ENCODE results near the gene APPL1. TPM values are rescaled to one million over a fixed set of nuclear protein-coding genes. Genes with fewer than 3 reads are reported as not detected.

Gene APPL1
- total and polyA plus RNA-seq, 10 of the 15 experiments (the other 5 are each of a cell fraction or from before 2014, with no cell fraction given) = 15.0 to 77.6 (median 40.2) TPM

DNA sequence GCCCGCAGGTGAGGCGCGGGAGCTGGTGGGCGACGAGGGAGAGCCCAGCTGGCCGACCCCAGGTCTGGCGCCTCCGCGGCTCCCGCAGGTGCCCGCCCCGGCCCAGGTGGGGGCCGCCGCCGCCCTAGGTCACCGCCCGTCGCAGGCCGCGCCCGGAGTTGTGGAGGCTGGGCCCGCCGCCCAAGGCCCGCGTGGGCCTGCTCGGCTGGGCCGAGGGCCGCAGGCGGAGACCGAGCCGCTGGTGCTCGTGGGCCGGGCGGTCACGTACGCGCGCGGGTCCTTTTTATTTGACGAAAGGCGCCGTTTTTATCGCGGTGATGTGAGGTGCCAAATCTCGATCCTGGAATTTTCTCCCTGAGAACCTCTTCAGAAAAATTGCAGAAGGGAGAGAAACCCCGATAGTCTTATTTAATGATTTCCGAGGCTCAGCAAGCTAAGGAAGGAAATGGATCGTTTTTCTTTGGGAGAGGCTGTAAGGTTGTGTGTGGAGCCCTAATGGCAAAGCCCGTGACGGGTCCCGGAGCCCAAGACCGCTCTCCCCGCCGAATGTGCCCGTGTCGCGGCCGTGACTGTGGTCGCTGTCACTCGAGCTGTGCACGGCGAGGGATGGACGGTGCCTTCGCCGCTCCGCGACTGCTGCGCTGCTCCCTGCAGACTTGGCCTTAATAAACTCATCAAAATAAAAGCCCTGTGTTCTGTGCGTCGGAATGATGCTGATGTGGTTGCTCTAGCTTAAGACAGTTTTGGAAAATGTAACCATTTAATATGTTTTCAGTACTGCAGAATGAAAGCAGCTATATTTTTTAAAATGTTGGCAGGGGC lies 612 bp downstream of the APPL1 start (continued):
- TF ChIP-seq JUND (IDR thresholded peaks at IDR 0.05; ENCODE audit: low read depth, low read length) (no peak), CBX5 (IDR thresholded peaks at IDR 0.05; ENCODE audit: low read depth) (no peak), ZZZ3 (IDR thresholded peaks at IDR 0.05; ENCODE audit: control insufficient read depth, insufficient read length, low read depth) (no peak), ETV6 (conservative IDR thresholded peaks at IDR 0.05 in 1 of 2, IDR thresholded peaks at IDR 0.05 in 1 of 2; ENCODE audit: borderline replicate concordance in 1 of 2, low read depth in 1 of 2) (no peak; a peak in 1 of 4 replicates), FOXM1 (IDR thresholded peaks at IDR 0.05; ENCODE audit: low read depth, low read length) (no peak), MTA3 (IDR thresholded peaks at IDR 0.05; ENCODE audit: borderline replicate concordance, low read length) (no peak), WRNIP1 (IDR thresholded peaks at IDR 0.05; ENCODE audit: borderline replicate concordance, low read depth, low read length) (no peak), RBBP5 (conservative IDR thresholded peaks at IDR 0.05) (no peak), MYC (IDR thresholded peaks at IDR 0.05; ENCODE audit: insufficient read depth, insufficient read length, insufficient replicate concordance, low read length, severe bottlenecking) (no peak), GABPA (IDR thresholded peaks at IDR 0.05; ENCODE audit: low read depth) (no peak), ZNF24 (IDR thresholded peaks at IDR 0.05) (no peak), SMAD1 (IDR thresholded peaks at IDR 0.05; ENCODE audit: low read depth, partially characterized antibody) (no peak), SRF (IDR thresholded peaks at IDR 0.05; ENCODE audit: low read depth in 2 of 2, low read length in 2 of 2) (no peak), CREM (IDR thresholded peaks at IDR 0.05; ENCODE audit: low read depth) (no peak), RCOR1 (conservative IDR thresholded peaks at IDR 0.05; ENCODE audit: low read depth, low read length) (no peak), ASH2L (IDR thresholded peaks at IDR 0.05; ENCODE audit: borderline replicate concordance, low read depth) (no peak), CHD1 (IDR thresholded peaks at IDR 0.05; ENCODE audit: low read depth, low read length) (no peak), TBL1XR1 (IDR thresholded peaks at IDR 0.05; ENCODE audit: low read depth, low read length) (no peak)
- TF ChIP-seq, protein P1, sequence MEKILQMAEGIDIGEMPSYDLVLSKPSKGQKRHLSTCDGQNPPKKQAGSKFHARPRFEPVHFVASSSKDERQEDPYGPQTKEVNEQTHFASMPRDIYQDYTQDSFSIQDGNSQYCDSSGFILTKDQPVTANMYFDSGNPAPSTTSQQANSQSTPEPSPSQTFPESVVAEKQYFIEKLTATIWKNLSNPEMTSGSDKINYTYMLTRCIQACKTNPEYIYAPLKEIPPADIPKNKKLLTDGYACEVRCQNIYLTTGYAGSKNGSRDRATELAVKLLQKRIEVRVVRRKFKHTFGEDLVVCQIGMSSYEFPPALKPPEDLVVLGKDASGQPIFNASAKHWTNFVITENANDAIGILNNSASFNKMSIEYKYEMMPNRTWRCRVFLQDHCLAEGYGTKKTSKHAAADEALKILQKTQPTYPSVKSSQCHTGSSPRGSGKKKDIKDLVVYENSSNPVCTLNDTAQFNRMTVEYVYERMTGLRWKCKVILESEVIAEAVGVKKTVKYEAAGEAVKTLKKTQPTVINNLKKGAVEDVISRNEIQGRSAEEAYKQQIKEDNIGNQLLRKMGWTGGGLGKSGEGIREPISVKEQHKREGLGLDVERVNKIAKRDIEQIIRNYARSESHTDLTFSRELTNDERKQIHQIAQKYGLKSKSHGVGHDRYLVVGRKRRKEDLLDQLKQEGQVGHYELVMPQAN (conservative IDR thresholded peaks at IDR 0.05) = peak; percentile 77
- TF ChIP-seq, protein P2, sequence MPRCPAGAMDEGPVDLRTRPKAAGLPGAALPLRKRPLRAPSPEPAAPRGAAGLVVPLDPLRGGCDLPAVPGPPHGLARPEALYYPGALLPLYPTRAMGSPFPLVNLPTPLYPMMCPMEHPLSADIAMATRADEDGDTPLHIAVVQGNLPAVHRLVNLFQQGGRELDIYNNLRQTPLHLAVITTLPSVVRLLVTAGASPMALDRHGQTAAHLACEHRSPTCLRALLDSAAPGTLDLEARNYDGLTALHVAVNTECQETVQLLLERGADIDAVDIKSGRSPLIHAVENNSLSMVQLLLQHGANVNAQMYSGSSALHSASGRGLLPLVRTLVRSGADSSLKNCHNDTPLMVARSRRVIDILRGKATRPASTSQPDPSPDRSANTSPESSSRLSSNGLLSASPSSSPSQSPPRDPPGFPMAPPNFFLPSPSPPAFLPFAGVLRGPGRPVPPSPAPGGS (IDR thresholded peaks at IDR 0.05; ENCODE audit: borderline replicate concordance, insufficient read depth, low read depth, low read length, poor library complexity, severe bottlenecking) = no peak
- TF ChIP-seq, protein P3, sequence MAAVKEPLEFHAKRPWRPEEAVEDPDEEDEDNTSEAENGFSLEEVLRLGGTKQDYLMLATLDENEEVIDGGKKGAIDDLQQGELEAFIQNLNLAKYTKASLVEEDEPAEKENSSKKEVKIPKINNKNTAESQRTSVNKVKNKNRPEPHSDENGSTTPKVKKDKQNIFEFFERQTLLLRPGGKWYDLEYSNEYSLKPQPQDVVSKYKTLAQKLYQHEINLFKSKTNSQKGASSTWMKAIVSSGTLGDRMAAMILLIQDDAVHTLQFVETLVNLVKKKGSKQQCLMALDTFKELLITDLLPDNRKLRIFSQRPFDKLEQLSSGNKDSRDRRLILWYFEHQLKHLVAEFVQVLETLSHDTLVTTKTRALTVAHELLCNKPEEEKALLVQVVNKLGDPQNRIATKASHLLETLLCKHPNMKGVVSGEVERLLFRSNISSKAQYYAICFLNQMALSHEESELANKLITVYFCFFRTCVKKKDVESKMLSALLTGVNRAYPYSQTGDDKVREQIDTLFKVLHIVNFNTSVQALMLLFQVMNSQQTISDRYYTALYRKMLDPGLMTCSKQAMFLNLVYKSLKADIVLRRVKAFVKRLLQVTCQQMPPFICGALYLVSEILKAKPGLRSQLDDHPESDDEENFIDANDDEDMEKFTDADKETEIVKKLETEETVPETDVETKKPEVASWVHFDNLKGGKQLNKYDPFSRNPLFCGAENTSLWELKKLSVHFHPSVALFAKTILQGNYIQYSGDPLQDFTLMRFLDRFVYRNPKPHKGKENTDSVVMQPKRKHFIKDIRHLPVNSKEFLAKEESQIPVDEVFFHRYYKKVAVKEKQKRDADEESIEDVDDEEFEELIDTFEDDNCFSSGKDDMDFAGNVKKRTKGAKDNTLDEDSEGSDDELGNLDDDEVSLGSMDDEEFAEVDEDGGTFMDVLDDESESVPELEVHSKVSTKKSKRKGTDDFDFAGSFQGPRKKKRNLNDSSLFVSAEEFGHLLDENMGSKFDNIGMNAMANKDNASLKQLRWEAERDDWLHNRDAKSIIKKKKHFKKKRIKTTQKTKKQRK (IDR thresholded peaks at IDR 0.05; ENCODE audit: low read depth, low read length) = no peak

Measured in GM12878 (cell line).